ENCODE results near the gene ACO2. TPM values are rescaled to one million over a fixed set of nuclear protein-coding genes. Genes with fewer than 3 reads are reported as not detected.

The ACO2 gene
- total RNA-seq, 4 donors from 2014 or later: 115 to 227 (median 132) TPM

DNA sequence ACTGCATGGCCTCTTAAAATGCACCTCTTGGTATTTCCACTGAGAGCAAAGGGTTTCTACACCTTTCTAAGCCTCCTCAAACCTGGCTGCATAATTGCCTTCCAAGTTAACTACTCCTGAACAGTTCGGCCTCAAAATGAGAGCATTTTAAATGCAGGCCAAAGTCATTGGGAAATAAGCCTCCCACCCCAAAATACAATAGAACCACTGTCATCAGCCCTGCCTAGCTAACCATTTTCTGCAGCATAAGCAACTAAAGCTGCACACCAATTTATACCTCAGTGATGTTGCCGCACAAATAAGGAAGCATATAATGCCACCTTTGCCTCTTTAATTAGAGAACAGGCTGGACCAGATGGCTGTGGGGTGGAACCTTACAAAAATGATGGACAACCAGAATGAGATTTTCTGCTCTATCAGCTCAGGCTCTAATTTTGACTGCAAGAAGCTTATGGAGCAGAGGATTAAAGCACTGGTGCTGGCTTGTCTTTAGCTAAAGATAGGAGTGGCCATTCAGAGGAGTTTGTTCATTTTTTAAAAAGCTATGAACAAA is 26.6 kb upstream of the ACO2 start:
- Histone ChIP-seq H3K4me3 (peak overlapping the region in 1 of 2 donors; percentile 97), H3K36me3 (peaks cover 0 to 61% of the 10 kb centered on the region in 2 donors), H3K4me1 (peaks cover 3 to 66% (median 32%) of the 10 kb centered on the region in 3 donors), H3K27ac (peak overlapping the region in 3 of 4 donors; percentile 100), H3K9me3 (no peaks in the 10 kb centered on the region), H3K27me3 (no peaks in the 10 kb centered on the region)
- WGBS, 2 donors (ENCODE audit: low coverage in 1 of 2): 42 to 70% methylated on average over 2 of the region's 2 CpGs
- ATAC-seq: no peak
- no peak for TF ChIP-seq POLR2A (IDR thresholded peaks at IDR 0.05)
- TF ChIP-seq, protein P1, sequence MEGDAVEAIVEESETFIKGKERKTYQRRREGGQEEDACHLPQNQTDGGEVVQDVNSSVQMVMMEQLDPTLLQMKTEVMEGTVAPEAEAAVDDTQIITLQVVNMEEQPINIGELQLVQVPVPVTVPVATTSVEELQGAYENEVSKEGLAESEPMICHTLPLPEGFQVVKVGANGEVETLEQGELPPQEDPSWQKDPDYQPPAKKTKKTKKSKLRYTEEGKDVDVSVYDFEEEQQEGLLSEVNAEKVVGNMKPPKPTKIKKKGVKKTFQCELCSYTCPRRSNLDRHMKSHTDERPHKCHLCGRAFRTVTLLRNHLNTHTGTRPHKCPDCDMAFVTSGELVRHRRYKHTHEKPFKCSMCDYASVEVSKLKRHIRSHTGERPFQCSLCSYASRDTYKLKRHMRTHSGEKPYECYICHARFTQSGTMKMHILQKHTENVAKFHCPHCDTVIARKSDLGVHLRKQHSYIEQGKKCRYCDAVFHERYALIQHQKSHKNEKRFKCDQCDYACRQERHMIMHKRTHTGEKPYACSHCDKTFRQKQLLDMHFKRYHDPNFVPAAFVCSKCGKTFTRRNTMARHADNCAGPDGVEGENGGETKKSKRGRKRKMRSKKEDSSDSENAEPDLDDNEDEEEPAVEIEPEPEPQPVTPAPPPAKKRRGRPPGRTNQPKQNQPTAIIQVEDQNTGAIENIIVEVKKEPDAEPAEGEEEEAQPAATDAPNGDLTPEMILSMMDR (IDR thresholded peaks at IDR 0.05): no peak
- TF ChIP-seq EP300 (IDR thresholded peaks at IDR 0.05): no peak
- TF ChIP-seq POLR2AphosphoS5 (IDR thresholded peaks at IDR 0.05): no peak

- Histone ChIP-seq H3K9me3 (no peaks in the 10 kb centered on the region), H3K4me1 (peaks cover 2 to 55% (median 23%) of the 10 kb centered on the region in 3 donors), H3K36me3 (peaks cover 0 to 43% of the 10 kb centered on the region in 2 donors), H3K4me3 (peak overlapping the region; percentile 96 to 97), H3K27ac (peak overlapping the region; percentile 98 to 100 (median 100)), H3K27me3 (no peaks in the 10 kb centered on the region)
- peak; percentile 69 for ATAC-seq
- WGBS, 2 donors (ENCODE audit: low coverage in 1 of 2): 0% methylated on average over 1 to 13 of the region's 35 CpGs
- TF ChIP-seq POLR2AphosphoS5 (IDR thresholded peaks at IDR 0.05) (peak; percentile 59), EP300 (IDR thresholded peaks at IDR 0.05) (no peak), POLR2A (IDR thresholded peaks at IDR 0.05) (peak; percentile 30 to 32)
- TF ChIP-seq, protein P1 (IDR thresholded peaks at IDR 0.05): no peak
These were observed 24.4 kb upstream of the ACO2 start for GRCh38 chr22:41444360-41445128.

- TF ChIP-seq, protein P1 (IDR thresholded peaks at IDR 0.05): no peak
- peak; percentile 7 for TF ChIP-seq POLR2AphosphoS5 (IDR thresholded peaks at IDR 0.05)
- Histone ChIP-seq H3K27me3 (no peaks in the 10 kb centered on the region), H3K36me3 (peaks cover 0 to 37% of the 10 kb centered on the region in 2 donors), H3K9me3 (no peaks in the 10 kb centered on the region), H3K4me1 (peaks cover 0 to 49% (median 21%) of the 10 kb centered on the region in 3 donors), H3K4me3 (peak overlapping the region; percentile 96 to 97), H3K27ac (peak overlapping the region; percentile 98 to 100 (median 100))
- WGBS, 2 donors (ENCODE audit: low coverage in 1 of 2): 0 to 1% methylated on average over 3 to 13 of the region's 22 CpGs
- ATAC-seq: no peak
These were observed 23.5 kb upstream of the ACO2 start for GRCh38 chr22:41445129-41446056.

DNA sequence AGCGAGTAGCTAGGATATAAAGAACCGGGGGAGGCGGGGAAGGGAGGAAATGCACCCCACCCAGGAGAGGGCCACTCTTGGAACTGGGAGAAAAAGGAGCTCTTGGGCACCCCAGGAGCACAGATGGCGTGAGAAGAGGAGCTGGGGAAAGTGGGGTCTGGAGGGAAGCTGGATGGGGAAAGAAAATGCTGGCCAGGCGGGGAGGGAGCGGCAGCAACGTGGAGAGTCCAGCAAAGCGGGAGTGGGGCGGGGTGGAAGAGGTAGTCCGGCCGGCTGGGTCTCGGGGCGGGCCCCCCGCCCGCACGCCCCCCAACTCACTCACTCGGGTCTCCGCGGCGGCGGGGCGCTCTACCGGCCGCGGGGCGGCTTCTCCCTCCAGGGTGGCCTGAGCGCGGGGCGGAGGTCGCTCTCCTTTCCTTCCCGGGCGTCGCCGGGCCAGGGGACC is 22.8 kb upstream of the ACO2 start:
- TF ChIP-seq POLR2AphosphoS5 (IDR thresholded peaks at IDR 0.05) (no peak), POLR2A (IDR thresholded peaks at IDR 0.05) (no peak), EP300 (IDR thresholded peaks at IDR 0.05) (no peak)
- TF ChIP-seq, protein P1 (IDR thresholded peaks at IDR 0.05): no peak
- no peaks in the 10 kb centered on the region for H3K9me3 ChIP-seq

More for the DNA sequence above, 22.8 kb upstream of the ACO2 start:
- H3K36me3 ChIP-seq: peaks cover 0 to 30% of the 10 kb centered on the region in 2 donors
- peaks cover 0 to 42% (median 17%) of the 10 kb centered on the region in 3 donors for H3K4me1 ChIP-seq
- peak overlapping the region; percentile 98 to 100 (median 100) for H3K27ac ChIP-seq
- no peak for ATAC-seq
- WGBS, 2 donors (ENCODE audit: low coverage in 1 of 2): 0 to 10% methylated on average over 3 to 11 of the region's 34 CpGs
- no peaks in the 10 kb centered on the region for H3K27me3 ChIP-seq
- H3K4me3 ChIP-seq: peak overlapping the region; percentile 96 to 97
